ENCODE results near the gene POLN. TPM values are rescaled to one million over a fixed set of nuclear protein-coding genes. Genes with fewer than 3 reads are reported as not detected.
"Not testable (repeated sequence)": the region's sequence is repeated elsewhere in the genome, so short reads cannot be mapped to it uniquely, and the experiment has no call there.

Gene POLN
- polyA plus RNA-seq, 5 donors: 3.0 to 4.6 (median 3.7) TPM

- no peak for DNase-seq
Observed at GRCh38 chr4:2251795-2252529, 10.0 kb upstream of the POLN start.

- no peak for DNase-seq
Observed at GRCh38 chr4:2251073-2251794, 9.3 kb upstream of the POLN start.

GRCh38 chr4:2250357-2251072 lies 8.6 kb upstream of the POLN start:
- no peak for DNase-seq

- DNase-seq: no peak
Observed at GRCh38 chr4:2249526-2250356, 7.8 kb upstream of the POLN start.

- no peak for DNase-seq
Observed at GRCh38 chr4:2248821-2249261, 6.9 kb upstream of the POLN start.

- no peak for DNase-seq
Observed at GRCh38 chr4:2248044-2248780, 6.3 kb upstream of the POLN start.

- DNase-seq: no peak
Observed at GRCh38 chr4:2247128-2248043, 5.5 kb upstream of the POLN start.

- DNase-seq: no peak
Observed at GRCh38 chr4:2246384-2247127, 4.6 kb upstream of the POLN start.

GRCh38 chr4:2245787-2246275 lies 3.9 kb upstream of the POLN start:
- no peak for DNase-seq

- no peak for DNase-seq
Observed at GRCh38 chr4:2245057-2245786, 3.3 kb upstream of the POLN start.

- DNase-seq: no peak
Observed at GRCh38 chr4:2243681-2244380, 1.9 kb upstream of the POLN start.

GRCh38 chr4:2241003-2241402 lies 918 bp downstream of the POLN start:
- no peak for DNase-seq

GRCh38 chr4:2236944-2237666 lies 4.8 kb downstream of the POLN start:
- no peak for DNase-seq

GRCh38 chr4:2231082-2231481 lies 10.8 kb downstream of the POLN start:
- no peak for DNase-seq

- DNase-seq: no peak
Observed at GRCh38 chr4:2226261-2226660, 15.7 kb downstream of the POLN start.

- DNase-seq: no peak
Observed at GRCh38 chr4:2222838-2223237, 19.1 kb downstream of the POLN start.

- DNase-seq: not testable (repeated sequence)
Observed at GRCh38 chr4:2221378-2221777, 20.5 kb downstream of the POLN start.

All from right lung (tissue), 5 donors.